COR-L47 (cell line): Measurements from ENCODE around the gene CYB5D1.

Experiments
- DNase-seq: peaks from one replicate; lab custom pipeline; 2025; lab: John Stamatoyannopoulos, UW

Gene CYB5D1

DNA sequence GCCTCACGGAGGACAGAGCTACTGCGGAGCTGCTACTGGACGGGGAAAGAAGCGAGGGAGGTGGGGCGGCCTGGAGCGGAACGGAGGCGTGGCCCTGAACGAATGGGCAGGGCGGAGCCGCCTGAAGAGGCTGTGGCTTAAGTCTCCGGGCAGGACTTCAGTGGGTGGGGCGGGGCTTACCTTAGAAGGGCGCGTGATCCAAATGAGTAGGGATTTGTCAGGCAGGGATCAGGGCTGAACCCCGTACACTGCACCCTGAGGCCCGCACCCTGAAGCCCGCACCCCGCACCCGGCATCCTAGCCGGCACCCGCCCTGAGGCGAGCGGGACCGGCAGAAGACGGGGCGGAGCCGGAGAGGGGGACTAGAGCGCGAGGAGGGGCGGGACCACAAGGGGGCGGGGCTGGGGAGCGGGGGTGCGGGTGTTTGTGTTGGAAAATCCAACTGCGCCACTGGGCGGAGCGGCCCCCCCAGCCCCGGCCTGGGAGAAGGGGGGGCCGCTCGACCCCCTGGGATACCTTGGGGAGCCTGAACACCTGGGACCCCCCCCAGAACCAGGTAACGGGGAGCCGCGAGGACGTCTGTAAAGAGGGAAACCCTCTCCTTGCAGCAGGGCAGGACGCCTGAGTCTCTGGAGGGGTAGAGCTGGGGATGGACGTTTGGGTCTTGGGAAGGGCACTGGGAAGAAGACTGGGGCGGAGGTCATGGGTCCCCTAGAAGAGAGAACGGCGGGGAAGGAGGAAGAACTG, 23.8 kb upstream of the CYB5D1 start, which contains the start of gene KDM6B:
TSS of gene KDM6B (plus strand) at position 423 of the 747 bp plus-strand sequence. CDS start 11,338 bp downstream, outside the sequence.
- peak; percentile 62 for DNase-seq

DNA sequence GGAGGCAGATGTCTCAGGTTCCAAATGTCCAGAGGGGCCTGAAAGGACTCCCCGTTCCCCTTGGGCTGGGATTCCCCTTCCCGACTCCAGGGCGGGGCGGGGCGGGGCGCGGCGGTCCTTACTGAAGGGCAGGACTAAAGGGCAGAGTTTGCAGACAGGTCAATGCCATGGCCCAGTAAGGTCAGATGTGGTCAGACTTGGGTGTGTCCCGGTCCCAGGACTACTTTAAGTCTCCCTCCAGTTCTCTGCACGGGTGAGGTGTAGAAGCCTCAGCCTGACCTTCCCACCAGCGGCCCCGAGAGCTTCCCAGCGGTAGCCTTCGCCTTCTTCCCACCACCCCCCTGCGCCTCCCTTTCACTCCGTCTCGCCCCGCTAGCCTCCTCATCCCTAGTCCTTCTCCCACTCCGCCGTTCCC, 23.3 kb upstream of the CYB5D1 start:
- no peak for DNase-seq

DNA sequence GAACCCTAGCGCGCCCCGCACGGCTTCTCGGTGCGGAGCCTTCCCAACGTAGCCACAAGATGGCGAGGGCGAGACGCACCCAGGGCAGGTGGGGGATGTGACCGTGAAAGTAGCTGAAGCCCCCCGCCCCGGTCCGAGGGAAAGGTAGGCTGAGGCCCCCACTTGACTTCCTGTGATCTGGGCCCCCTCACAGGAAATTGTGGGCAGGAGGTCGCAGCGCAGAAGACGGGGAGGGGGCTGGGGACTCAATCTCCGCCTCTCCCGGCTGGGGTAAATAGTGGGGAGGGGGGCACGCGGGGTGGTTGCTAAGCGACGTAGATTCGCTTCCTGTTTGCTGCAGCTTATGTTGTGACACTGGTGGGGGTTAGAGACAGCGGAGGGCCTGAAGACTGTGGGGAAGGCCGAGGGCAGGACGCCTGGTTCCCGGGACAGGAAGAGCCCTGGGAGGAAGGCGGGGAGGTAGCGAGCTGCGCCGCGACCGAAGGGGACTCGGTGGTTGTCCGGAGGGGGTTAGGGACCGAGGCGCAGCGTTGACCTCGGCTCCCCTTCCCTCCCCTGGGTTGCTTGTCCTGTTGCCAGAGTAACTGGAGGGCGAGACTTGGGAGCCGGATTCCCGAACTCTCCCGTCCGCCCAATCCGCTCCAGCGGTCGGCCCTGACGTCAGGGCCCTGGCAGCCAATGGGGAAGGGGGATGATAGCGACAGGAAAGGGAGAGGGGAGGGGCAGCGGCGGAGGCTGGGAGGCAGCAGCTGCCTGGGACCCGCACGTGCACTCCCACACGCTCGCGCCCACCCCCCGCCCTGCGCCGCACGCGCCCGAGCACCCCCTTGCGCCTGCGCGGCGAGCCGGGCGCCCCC, 22.6 kb upstream of the CYB5D1 start:
- DNase-seq, result peak; percentile 82

DNA sequence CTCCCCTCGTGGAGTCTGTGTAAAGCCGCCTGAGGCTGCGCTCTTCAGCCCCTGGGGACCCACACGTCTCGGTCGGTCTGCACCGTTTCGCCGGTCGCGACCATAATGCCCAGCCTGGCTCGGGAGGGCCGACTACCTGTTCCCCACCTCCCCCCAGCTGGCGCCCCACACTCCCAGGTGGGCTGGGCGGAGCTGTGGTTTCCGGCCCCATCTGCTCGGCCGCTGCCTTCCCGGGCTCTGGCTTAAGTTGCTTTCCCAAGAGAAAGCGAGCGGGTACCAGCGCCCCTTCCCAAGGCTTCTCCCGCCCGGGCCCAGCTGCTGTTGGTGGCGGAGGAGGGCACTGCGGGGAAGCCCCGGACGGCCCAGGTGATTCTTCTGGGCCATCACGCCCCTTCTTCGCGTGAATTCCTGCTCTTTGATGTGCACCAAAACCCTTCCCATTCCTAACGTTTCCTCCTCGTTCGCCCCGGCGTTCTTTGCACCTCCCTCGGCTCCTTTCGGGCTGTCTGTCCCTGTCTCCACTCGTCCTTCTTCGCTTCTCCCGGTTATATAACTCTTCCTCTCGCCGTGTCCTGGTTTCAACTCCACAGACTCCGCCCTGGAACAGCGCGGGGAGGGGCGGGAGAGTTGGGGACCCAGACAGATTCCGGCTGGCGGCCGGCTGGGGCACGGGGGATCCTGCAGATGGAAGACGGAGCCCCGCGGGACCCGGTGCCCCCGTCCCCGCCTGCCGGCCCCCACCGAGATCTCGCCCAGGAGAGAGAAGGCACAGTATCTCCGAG, 21.8 kb upstream of the CYB5D1 start:
- DNase-seq, result no peak

- peak; percentile 69 for DNase-seq
Measured at GRCh38 chr17:7836596-7837407, 21.0 kb upstream of the CYB5D1 start.

GRCh38 chr17:7837408-7838088, 20.3 kb upstream of the CYB5D1 start:
- DNase-seq, result no peak

- DNase-seq, result no peak
Measured at GRCh38 chr17:7838090-7839075, 19.4 kb upstream of the CYB5D1 start.

DNA sequence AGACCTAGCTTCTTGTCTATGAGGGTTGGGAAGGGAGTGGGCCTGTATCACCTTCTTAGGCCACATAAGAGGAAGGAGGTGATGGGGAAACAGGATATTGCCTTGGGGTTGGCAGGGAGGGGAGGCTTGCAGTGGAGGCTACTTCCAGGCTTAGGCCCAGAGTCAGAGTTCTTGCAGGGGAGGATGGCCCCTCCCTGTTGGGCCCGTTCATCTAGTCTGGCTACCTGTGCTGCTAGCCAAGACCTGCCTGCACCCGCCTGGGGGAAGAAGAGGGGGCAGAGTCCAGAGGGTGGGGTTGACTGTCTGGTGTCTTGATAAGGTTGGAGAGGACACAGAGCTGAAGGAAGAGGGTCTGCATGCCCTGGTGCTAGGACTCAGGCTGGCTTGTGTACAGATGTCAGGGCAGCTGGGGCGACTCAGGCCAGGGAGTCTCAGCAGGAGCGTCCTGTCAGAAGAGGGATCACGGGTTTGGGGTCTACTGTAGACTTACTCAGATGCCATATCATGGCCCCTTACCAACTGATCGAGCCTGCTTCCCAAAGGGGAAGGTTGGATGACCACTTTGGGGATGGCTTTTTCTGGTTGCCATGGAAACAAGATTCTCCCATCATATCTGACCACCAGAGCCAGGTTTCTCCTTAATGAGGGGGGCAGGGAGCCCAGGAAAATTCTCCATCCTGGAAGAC, 18.5 kb upstream of the CYB5D1 start:
- DNase-seq, result no peak

GRCh38 chr17:7839876-7840261, 17.9 kb upstream of the CYB5D1 start:
- no peak for DNase-seq

DNA sequence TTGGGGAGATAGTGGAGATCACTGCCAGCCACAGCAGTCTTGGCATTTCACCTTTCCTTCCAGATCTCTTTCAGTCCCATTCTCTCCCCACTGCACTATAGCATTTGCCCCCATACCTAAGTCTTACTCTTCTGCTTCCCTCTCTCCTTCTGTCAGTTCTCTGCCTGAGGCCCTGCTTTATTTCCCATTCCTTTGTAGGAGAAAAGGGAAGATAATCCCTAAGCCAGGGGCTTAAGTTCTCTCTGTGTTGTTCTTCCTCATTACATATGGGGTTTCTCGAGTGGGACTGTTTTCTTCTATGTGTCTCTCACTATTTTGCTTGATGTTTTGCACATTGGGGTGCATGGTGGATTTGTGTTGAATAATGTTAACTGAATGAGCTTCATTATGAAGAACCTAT, 17.4 kb upstream of the CYB5D1 start:
- no peak for DNase-seq

DNA sequence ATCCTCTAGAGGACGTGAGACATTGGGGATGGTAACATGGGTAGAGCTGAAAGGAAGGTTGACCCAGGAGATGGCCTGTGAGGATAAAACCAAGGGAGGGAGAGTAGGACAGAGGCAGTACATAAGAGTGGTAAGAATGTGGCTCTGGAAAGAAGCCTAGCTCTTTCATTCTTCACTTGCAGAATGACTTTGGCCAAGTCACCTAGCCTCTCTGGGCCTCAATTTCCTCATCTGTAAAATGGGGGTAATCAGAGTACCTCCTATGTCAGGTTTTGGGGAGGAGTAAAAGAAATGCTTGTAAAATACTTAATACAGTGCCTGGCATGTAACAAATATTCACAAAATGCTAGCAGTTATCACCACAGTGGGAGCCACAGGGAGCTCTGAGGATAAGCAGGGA, 16.9 kb upstream of the CYB5D1 start:
- DNase-seq, result no peak

DNA sequence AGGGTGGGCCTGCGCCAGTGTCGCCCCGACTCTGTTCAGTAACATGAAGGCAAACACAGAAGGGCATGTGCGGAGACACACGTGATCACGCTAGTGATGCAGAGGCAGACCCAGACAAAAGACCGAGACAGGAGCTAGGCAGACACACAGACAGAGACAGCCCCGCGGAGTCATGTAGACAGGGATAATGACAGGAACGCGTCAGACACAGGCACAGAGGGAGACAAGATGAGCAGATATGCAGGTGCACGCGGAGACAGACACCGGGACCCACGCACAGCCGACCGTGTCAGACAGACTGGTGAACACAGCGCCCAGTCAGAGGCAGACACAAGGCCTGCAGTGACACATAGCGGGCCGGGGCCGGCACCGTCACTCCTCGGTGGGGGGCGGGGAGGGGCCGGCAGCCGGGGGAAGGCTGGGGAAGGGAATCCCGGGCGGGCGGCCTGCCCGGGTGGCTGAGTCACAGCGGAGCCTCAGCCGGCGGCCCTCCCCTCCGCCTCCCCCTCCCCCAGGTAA, 16.3 kb upstream of the CYB5D1 start:
- peak; percentile 41 for DNase-seq

DNA sequence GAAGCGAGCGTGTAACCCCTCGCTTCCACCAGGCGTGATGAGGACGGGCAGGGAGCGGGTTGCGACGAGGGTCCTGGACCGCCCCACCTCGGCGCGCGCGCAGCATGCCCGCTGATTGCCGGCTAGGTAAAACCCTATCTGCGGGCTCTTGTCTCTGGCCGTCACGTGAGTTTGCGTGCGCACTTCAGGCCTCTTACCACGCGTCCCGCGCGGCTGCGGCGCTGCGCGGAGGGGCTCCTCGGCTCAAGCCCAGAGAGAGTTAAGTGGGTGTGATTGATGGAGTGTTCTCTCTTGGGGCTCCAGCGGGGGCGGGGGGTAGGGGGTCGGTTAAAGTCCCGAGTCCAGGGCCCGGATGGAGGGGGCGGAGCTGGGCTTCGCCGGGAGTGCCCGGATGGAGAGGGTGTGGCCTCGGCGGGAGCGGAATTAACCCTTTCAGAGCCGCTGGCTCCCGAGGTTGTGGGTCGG, 15.9 kb upstream of the CYB5D1 start:
- peak; percentile 68 for DNase-seq

DNA sequence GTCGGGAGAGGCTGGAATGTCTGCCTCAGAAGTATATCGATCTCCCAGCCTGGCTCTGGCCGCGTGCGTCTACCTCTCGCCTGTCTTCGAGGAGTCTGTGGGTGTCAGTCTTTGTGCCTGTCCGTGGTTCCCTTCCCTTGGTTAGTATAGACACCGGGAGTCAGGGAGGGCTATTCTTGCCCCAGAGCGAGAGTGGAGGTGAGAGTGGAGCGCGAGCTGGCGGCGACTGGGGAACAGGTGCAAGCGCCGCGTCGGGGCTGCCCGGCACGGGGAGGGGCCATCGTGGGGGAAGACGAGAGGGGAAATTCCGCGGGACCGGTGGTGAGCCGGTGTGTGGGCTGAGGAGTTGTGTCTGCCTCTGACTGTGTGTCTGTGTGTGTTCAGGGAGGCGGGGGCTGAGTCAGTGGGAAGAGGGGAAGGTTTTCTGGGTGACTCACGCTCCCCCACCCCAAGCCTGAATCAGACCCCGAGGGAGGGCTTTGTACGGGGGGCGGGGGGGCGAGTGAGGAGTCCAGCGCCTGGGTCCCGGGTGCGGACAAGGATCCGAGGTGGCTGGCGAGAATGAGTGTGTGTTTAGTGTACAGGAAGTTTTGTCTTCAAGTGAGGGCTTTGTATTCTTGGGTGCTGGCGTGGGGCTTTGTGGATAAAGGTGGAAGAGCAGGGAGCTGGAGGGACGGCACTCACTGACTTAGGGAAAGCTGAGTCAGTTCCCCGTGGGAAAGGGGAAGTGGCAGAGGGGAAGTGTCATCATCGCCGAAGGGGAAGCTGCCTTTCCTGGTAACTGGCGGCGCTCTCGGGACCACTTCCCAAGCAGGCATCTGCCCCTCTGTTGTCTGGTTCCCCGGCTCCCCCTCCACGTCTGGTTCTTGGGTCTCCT, 15.2 kb upstream of the CYB5D1 start:
- DNase-seq, result no peak

DNA sequence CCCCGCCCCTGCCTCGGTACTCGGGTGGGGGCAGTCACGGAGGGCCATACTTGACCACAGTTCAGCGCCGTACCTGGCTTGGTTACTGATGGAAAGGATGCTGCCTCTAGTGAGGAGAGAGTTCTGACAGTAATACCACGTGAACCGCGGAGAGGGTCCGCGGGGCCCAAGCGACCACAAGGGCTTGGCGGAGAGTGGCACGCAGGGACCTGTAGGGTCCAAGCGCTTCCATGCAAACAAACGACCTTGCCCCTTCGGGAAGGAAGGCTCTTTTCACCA, 14.6 kb upstream of the CYB5D1 start:
- no peak for DNase-seq

DNA sequence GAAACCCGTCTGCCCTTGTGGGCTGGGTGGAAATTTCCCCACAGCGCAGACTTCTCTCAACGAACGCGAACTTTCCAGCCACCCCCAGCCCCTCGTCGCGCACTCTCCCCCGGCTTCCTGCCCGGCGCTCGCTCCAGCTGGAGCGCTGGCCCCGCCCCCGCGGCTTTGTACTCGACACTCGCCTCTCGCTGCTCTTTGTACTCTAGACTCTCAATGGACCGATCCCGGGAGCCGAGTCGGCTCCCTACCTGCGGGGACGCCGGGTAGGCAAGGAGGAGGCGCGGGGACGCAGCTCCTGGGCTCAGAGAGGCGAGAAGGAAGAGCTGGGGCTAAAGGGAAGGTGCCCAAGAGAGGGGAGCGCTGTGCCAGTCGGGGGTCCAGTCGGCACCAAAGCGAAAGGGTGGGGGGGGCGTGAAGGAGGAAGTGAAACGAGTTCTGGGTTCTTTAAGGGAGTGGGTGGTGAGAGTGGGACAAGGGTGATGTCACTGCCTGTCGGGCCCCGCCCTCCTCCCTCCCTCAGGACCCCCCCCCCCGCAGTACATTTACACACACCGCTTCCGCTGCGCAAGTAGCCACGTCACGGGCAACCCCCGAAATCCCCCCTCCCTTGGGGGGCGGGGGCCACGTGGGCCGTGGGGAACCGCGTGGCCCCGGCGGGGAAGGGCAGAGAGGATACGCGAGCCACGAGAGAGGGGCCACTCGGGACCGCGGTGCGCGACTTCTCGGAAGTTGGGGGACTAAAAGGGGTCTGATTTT, 14.1 kb upstream of the CYB5D1 start:
- peak; percentile 33 for DNase-seq
